ENCODE measurements around the gene CELF2.

Gene CELF2

DNA sequence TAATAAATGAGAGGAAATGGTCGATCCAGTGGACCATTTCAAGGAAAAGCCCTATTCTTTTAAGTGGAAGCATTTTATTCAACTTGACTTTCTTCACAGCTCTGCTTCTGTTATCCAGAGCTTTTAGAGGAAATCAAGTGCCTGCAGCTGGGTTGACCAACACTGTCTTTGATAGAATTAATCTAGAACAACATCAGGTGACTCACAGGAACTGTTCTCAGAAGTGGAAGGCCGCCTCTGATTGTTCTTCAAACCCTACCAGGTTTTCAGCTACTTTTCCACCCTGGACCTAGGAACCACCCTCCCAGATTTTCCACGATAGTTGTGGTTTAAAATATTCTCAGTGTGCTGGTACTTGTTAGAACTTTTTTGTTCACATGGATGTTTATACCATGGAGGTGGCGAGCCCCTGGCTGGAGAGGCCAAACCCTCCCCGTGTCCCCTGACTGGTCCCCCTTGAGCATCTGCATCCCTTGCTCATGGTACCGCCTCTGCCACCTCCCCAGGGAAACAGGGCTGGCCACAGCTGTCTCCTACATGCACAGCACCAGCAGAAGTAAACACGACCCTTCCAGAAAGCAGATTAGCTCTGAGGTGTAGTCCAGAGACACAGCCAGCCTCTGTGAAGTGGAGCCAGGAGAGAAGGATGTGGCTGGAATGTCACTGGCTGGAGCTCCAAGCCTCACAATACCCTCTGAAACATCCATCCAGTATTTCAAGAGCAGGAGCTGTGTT lies 300.4 kb downstream of the CELF2 start:
- DNase-seq (ENCODE audit: insufficient read length, low spot score) = no peak
- FAIRE-seq = no peak

DNA sequence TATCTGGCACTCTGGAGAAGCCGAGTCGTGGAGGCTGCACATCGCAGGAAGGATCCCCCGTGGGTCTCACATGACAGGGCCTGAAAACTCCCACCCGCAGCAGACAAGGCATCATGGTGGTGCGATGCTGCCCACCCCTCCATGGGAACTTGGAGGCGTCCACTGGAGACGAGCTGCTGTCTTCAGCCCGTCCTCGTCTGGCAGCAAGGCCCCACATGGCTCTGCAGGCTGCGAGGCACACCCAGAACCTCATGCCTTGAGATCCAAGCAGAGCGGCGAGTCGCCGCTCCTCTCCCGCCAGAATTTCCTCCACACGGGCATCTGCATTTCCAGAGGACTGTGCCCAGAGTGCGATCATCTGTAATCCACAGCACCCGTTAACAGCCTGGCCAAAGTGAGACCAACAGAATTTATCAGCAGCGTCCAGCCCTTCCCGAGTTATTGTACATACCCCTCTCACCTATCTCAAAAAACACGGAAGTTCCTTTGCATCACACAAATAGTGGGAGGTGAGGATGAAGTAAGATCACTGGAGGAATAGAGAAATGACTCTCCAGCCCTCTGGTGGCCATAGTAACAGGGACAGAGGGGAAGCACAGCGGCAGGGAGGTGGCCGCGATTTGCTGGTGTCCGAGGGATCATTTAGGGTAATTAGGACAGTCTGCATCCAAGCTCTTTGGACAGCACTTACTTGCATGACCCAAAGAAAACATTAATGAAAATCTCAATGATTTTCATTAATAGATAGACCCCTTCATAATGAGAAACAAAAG lies 301.3 kb downstream of the CELF2 start:
- FAIRE-seq = no peak
- DNase-seq (ENCODE audit: insufficient read length, low spot score) = no peak

DNA sequence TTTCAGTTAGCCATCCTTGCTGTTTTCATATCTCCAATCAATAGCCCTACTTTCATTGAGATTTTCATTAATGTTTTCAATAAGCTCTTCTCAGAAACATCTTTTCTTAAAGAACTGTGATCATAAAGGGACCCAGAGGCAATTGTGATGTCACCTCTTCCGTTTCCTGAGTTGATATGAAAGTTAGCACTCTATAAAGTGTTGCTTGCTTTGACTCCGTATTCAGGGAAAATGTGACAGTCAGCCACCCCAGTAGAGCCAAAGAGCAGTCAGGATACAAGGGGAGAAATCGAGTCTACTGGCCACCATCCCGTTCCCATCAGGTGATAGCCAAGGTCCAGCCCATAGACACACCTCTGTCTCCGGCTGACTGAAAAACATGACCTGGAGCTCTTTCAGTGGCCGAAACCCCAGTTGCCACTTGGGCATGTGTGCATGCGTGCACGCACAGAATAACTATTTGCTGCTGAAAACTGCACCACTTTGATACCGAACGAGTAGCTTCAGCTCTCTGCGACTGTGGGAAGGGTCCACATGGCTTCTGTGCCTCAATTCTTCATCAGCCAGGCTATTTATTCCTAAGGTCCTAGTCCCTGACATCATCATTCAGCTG lies 302.4 kb downstream of the CELF2 start:
- DNase-seq (ENCODE audit: insufficient read length, low spot score) (no peak), FAIRE-seq (no peak)

DNA sequence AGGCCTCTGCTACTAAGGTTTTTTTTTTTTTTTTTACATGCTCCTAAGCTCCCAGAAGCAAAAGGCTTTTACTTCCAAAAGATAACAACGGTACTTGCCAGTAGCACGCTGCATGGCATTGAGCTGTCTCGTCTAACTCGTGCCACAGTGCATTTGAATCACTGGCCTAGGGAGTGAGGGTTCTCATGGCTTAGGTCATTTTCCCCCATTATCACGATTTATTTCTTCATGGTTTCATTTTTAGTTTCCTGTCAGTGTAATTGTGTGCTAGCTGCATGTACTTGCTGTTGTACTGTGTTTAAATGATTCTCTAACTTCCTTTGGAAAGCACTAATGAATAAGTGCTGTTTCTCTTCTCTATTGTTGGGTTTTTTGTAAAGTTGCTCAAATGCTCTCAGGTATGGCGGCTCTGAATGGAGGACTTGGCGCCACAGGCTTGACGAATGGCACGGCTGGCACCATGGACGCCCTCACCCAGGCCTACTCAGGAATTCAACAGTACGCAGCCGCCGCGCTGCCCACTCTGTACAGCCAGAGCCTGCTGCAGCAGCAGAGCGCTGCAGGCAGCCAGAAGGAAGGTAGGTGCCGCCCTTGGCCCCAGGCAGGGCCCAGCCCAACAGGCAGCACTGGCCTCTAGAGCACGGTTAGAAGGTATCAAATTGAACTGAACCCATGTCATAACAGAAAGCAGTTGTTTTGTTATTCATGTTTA lies 303.3 kb downstream of the CELF2 start:
- no peak for DNase-seq (ENCODE audit: insufficient read length, low spot score)
- FAIRE-seq = no peak

DNA sequence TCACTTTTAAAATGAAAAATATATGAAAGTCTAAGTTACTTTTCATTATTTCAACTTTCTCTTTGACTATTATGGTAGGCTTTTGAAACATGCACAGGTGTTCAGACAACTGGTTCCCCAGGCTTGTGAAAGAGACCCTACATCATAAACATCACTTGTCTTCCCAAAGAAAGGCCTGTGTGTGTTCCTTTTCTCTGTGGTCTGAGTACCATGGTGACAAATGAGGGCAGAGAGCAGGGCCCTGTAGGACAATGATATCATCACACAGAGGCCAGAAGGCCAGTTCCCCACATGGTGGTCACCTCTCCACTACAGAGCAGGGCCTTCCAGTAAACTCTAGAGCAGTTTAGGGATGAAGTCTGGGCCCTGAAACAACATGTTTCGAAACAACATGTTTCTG lies 305.0 kb downstream of the CELF2 start:
- DNase-seq (ENCODE audit: insufficient read length, low spot score) = no peak

DNA sequence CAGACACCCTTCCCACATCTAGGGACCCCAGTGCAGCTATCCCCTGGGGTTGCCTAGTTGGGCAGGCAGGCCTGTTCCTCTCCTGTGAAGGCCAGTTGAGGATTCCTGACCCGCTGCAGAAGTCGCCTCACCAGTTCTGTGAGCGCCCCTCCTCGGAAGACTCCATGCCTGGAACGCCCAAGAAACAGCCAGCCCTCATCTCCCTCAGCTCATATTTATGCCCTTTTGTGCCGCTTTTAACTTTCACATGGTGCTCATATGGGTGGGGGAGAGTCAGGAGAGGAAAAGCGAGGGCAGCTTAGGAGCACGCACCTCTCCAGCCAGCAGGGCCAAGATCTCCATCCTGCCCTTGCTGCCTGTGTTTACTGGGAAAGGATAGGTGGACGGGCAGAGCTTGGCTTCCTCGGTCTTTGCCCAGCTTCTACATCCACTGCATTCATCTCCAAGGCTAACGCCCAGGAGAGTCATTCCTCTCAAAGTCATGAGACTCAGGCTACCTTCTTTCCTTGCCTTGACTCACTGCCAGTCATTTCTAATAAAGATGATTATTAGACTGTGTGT lies 307.2 kb downstream of the CELF2 start:
- DNase-seq (ENCODE audit: insufficient read length, low spot score) (no peak), FAIRE-seq (no peak)

More for the DNA sequence above, 305.0 kb downstream of the CELF2 start:
- no peak for FAIRE-seq

DNA sequence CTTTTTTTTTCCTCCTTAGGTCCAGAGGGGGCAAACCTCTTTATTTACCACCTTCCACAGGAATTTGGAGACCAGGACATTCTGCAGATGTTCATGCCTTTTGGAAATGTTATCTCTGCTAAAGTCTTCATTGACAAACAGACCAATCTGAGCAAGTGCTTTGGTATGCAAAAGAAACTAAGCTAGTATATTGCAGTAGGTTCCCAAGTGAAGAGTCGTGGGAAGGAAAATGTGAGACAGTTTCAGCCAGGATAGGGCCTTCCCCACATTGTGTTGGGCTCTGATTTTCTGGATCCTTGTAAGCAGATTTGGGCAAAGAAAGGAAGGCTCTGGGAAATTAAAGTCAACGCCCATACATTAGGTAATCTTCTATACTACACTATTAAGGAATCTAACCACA lies 308.1 kb downstream of the CELF2 start:
- DNase-seq (ENCODE audit: insufficient read length, low spot score) (no peak), FAIRE-seq (no peak)

- DNase-seq (ENCODE audit: insufficient read length, low spot score) = no peak
- FAIRE-seq = no peak
Observed at GRCh38 chr10:11326241-11326640, 308.6 kb downstream of the CELF2 start.

DNA sequence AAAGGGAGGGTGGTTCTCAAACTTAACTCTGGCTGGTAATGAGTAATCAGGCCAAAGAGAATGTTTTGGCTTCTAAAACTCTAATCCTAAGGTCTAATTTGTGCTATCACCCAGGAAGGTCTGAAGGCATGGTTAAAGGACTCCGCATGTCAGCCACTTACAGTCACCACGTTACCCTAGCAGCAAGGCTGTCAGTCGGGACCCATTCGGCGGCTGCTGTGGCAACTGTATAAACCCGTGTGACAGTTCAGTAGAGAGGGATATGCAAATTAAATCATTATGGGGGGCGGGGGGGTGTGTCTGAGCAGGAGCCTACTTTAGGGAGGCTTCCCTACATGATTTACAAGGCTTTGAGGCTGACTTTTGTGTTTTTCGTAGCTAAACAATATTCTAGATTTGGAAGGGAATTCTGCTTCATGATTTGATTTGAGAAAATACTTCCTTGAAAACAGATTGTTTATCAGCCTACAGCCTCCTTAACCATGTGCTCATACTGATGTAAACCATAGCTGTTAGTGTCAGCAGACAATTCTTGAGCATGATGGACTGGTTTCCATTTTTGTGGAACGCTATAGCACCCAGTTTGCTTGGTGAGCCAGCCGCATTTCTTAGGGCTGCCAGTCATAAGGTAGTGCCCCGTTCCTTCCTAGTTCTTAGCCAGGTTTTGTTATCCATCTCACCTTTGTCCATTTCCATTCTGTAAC lies 309.4 kb downstream of the CELF2 start:
- FAIRE-seq (no peak), DNase-seq (ENCODE audit: insufficient read length, low spot score) (no peak)

DNA sequence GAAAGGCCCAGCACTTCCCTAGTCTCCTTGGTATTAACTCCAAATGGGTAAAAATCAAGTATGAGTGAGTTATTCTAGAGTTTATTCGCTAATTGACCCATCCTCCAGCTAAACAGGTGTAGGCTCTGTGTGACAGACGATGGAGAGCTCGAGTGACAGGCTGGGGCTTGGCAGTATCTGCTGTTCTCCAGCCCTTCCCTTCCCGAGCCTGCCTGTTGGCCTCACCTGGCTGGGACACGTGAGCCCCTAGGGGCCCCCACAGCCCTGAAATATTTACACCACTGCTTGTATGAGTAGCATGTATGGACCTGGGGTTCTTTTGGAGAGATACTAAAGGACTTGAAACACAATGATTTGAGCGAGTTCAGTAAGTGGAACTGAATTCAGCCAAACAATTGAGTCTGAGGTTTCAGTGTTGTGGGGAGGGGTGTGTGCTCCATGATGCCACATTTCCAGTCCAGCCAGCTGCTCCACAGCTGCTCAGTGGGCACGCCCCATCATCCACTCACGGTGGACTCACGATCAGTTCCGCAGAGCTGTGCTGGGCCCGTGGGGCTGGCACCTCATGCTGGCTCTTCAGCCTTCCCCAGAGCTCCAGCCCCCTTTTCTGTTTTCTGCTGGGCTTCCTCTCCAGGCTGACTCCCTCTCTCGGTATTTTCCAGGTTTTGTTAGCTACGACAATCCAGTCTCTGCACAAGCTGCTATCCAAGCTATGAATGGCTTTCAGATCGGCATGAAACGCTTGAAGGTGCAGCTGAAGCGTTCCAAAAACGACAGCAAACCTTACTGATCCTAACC lies 310.8 kb downstream of the CELF2 start:
- DNase-seq (ENCODE audit: insufficient read length, low spot score) = no peak
- no peak for FAIRE-seq

DNA sequence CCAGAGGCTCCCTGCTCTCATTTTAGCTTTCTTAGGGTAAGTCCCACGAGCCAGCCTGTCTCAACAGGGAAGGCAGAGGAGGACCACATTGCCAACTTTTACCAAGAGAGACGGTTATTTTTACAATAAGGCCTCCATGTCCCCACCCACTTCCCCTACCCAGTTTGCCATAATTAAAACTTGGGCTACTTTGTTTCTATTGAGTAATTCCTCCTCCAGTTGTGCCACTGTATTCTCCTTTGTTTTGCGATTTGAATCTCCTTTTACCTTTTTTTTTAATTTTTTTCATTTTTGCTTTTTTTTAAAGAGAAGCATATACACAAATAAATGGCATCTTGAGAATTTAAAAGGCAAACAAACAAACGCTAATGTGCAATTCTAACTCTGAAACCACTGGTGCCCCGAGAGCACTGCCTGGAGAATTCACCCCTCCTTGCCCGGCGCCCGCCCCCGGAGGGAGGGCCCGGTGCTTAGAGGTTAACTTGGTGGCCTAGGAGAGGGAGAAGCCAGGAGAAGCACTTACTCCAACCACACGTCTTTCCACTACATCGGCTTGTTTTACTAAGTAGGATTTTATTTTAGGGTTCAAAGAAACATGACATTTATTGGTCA lies 311.5 kb downstream of the CELF2 start:
- DNase-seq (ENCODE audit: insufficient read length, low spot score) (no peak), FAIRE-seq (no peak)

- peak; percentile 75 for FAIRE-seq
- DNase-seq (ENCODE audit: insufficient read length, low spot score) = no peak
Observed at GRCh38 chr10:11330383-11331045, 312.8 kb downstream of the CELF2 start.

- DNase-seq (ENCODE audit: insufficient read length, low spot score) (no peak), FAIRE-seq (no peak)
Observed at GRCh38 chr10:11331046-11331577, 313.4 kb downstream of the CELF2 start.

DNA sequence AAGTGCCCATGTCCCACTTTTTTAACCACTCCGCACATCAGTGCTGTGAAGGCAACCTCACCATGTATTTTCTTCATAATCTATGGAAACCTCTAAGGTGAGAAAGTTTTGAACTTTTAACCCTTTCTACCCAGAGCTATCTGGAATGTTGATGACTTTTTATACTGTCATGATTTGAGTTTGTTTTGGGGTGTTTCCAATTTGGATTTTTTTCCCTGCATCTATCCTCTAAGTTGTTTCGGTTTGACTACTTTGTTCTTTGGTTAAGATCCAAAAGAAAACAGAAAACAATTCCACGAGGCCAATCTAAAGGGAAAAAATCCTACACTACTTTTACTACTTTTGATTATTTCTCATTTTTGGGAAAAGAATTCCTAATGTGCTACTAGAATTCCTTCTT lies 314.1 kb downstream of the CELF2 start:
- DNase-seq (ENCODE audit: insufficient read length, low spot score) (no peak), FAIRE-seq (peak; percentile 11)

GRCh38 chr10:11332846-11333245 lies 315.2 kb downstream of the CELF2 start:
- FAIRE-seq = no peak

DNA sequence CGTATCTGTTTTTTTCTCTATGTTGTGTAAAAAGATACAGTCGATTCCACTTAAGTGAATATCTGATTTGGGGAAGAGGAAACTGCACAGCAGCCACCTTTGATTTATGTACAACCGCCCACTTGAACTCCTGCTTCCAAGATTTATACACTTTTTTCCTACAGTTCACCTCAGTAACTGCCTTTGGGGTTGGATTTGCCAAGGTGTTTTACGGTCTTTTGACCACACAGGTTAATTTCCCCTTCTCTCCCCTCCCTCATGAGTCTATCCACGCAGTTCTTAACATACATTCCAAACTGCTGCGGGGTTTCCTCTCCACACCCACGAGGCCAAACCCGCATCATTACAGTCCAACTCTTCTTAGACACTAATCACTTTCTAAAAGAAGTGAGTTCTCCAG lies 316.8 kb downstream of the CELF2 start:
- DNase-seq (ENCODE audit: insufficient read length, low spot score) = no peak
- no peak for FAIRE-seq

More at GRCh38 chr10:11332846-11333245, 315.2 kb downstream of the CELF2 start:
- no peak for DNase-seq (ENCODE audit: insufficient read length, low spot score)

DNA sequence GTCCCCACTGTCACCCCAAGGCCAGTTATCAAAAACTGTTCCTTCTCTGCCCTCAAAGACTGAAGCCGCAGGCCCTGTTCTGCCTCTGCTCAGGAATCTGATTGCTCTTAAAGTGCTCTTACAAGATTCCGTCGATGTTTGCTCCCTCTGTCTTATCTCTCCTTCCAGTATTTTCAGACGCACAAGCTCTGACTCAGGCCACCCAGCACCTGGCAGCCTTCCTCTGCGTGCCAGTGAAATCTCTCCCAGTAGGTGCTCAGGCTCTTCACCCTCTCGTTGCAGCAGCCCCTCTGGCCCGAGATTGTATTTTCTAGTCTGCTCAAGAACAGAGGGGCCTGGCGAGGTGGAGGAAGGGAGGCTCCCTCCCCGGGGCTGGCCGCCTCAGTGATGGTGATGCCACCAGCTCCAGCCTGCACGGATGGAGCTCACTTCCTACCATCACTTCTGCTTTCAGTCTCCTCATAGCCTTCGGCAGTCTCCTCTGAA lies 317.5 kb downstream of the CELF2 start:
- no peak for DNase-seq (ENCODE audit: insufficient read length, low spot score)
- FAIRE-seq = no peak

DNA sequence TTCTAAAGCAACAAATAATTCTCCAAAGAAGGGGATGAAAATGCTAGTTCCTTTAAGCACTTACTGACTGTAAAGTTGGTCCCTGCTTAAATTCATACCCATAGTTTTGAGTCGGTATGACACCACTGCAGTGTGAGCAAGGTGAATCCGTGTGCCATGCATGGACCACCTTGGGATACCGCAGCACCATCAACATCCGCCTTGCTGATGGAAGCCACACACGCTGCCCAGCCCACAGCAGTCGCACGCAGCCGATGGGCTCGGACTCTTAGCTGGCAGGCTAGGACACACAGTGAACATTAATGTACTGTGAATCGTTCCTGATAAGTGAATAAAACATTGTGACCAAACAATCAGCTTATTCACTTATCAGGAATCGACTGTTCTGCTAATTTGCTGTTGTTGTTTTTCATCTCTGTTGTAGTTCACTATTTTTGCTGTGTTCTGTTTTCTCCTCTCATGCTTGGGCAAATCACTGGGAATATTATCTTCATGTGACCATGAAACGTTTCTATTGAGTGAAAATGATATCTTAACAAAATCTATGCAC lies 318.3 kb downstream of the CELF2 start:
- no peak for FAIRE-seq

More for the DNA sequence above, 318.3 kb downstream of the CELF2 start:
- DNase-seq (ENCODE audit: insufficient read length, low spot score) = no peak

Measured in GM19239 (cell line).